GM23338 (cell line): ENCODE data around the gene STARD13.

Experiments
- CREB1 ChIP-seq: fragments of 250-450 bp; sonication (Bioruptor Pico); IDR thresholded peaks from 2 replicates; pipeline ENCODE4 v1.5.0; 2020; ENCODE audit warnings: low read depth, mild to moderate bottlenecking, moderate library complexity
- CTCF ChIP-seq, 2 experiments: fragments of 200-600 bp in 1 of 2; sonication (generic) in 1 of 2; conservative IDR thresholded peaks; 2 replicates each; pipeline versions ENCODE4 v1.5.1 to v1.6.1; 2016 to 2017; ENCODE audit warnings: antibody characterized with exemption in 2 of 2, low read depth in 2 of 2, mild to moderate bottlenecking in 2 of 2, moderate library complexity in 1 of 2
- ETS1 ChIP-seq: IDR thresholded peaks from 2 replicates; pipeline ENCODE4 v1.6.1; 2016; ENCODE audit warnings: antibody characterized with exemption
- EZH2 ChIP-seq: fragments of 200-600 bp; sonication (generic); IDR thresholded peaks from one replicate; pipeline ENCODE4 v1.8.0; 2017; ENCODE audit warnings: antibody characterized with exemption, mild to moderate bottlenecking, low read depth; ENCODE audit not compliant: unreplicated experiment
- EZH2phosphoT487 ChIP-seq: fragments of 200-600 bp; sonication (generic); IDR thresholded peaks from one replicate; pipeline ENCODE4 v1.8.1; 2018; ENCODE audit warnings: antibody characterized with exemption; ENCODE audit not compliant: unreplicated experiment
- JUNB ChIP-seq: IDR thresholded peaks from one replicate; pipeline ENCODE4 v1.6.1; 2016; ENCODE audit warnings: antibody characterized with exemption; ENCODE audit not compliant: unreplicated experiment
- NANOG ChIP-seq: IDR thresholded peaks from 2 replicates; pipeline ENCODE4 v1.6.1; 2016; ENCODE audit warnings: antibody characterized with exemption, borderline replicate concordance
- POLR2AphosphoS5 ChIP-seq: IDR thresholded peaks from 2 replicates; pipeline ENCODE4 v1.6.1; 2016; ENCODE audit warnings: antibody characterized with exemption, low read depth
- REST ChIP-seq: IDR thresholded peaks from one replicate; pipeline ENCODE4 v1.6.1; 2018; ENCODE audit warnings: antibody characterized with exemption; ENCODE audit not compliant: unreplicated experiment
- STAT1 ChIP-seq: IDR thresholded peaks from one replicate; pipeline ENCODE4 v1.6.1; 2016; ENCODE audit warnings: antibody characterized with exemption; ENCODE audit not compliant: unreplicated experiment
- ZNF331 ChIP-seq: fragments of 250-450 bp; sonication (Bioruptor Pico); IDR thresholded peaks from 2 replicates; pipeline ENCODE4 v1.5.0; 2020; ENCODE audit warnings: low read depth, mild to moderate bottlenecking, moderate library complexity

GRCh38 chr13:33277037-33277740 is 8.4 kb downstream of the STARD13 start:
- TF ChIP-seq CTCF (conservative IDR thresholded peaks at IDR 0.05; ENCODE audit: low read depth in 2 of 2), result no peak
- TF ChIP-seq ZNF331, result no peak
- TF ChIP-seq EZH2, result no peak
- TF ChIP-seq JUNB, result no peak
- TF ChIP-seq POLR2AphosphoS5, result no peak
- no peak for TF ChIP-seq ETS1
- TF ChIP-seq EZH2phosphoT487, result no peak
- TF ChIP-seq REST, result no peak
- no peak for TF ChIP-seq STAT1
- no peak for TF ChIP-seq CREB1 (CRISPR knock-in tag)
- no peak for TF ChIP-seq NANOG
